Body of pancreas (tissue), 4 donors: ENCODE data around the gene UGT1A1. TPM values are rescaled to one million over a fixed set of nuclear protein-coding genes. Genes with fewer than 3 reads are reported as not detected.

Experiments
- ATAC-seq: fragments of 150-250 bp; one replicate; pipeline ENCODE4 v1.9.1; 2016
- DNase-seq, 4 donors: peaks; one replicate each; pipeline ENCODE4 v3.0.0-alpha.2; 2019
- H3K27ac ChIP-seq, 4 donors: fragments of 200-600 bp; sonication (generic); 1 replicate in 3 of 4; 2 replicates in 1 of 4; pipeline versions ENCODE4 v1.5.1 to v1.6.1; 2016 to 2019; ENCODE audit warnings: mild to moderate bottlenecking in 1 of 4, mixed read lengths in 1 of 4, moderate library complexity in 1 of 4
- H3K27me3 ChIP-seq, 2 donors: fragments of 200-600 bp; sonication (generic); one replicate each; pipeline ENCODE4 v1.6.0; 2016; ENCODE audit warnings: mild to moderate bottlenecking in 1 of 2
- H3K36me3 ChIP-seq, 2 donors: fragments of 200-600 bp; sonication (generic); replicated peaks in 1 of 2; 2 replicates each; pipeline ENCODE4 v1.5.1; 2016; ENCODE audit warnings: low read depth in 2 of 2; ENCODE audit not compliant: insufficient read depth in 1 of 2
- H3K4me1 ChIP-seq: fragments of 200-600 bp; sonication (generic); one replicate; pipeline ENCODE4 v1.6.0; 2016
- H3K4me3 ChIP-seq, 2 donors: fragments of 200-600 bp; sonication (generic); 1 replicate in 1 of 2; 2 replicates in 1 of 2; pipeline ENCODE4 v1.5.1; 2016 to 2019
- H3K9me3 ChIP-seq, 3 donors: fragments of 200-600 bp; sonication (generic); 1 replicate in 2 of 3; 2 replicates in 1 of 3; pipeline ENCODE4 v1.5.1; 2016
- CTCF ChIP-seq, 7 experiments: fragments of 450-650 bp in 4 of 7; fragments of 200-600 bp in 3 of 7; sonication (generic) in 3 of 7; IDR thresholded peaks; one replicate each; pipeline ENCODE4 v1.5.1; 2016 to 2019; ENCODE audit warnings: antibody characterized with exemption in 7 of 7
- POLR2A ChIP-seq, 3 donors: fragments of 450-650 bp; IDR thresholded peaks; one replicate each; pipeline ENCODE4 v1.6.1; 2016; ENCODE audit warnings: antibody characterized with exemption in 3 of 3, mild to moderate bottlenecking in 2 of 3
- WGBS, 2 donors: methylation state at CpG; one replicate each; pipeline ENCODE4 v1.1.5; 2017; 5-methylcytosine and 5-hydroxymethylcytosine counted together
- intact Hi-C: fragments of 100-400 bp; cut with DNase I; formaldehyde crosslinking; loops from one replicate; pipeline ENCODE4 v1.15.1; 2023
- total RNA-seq, 2 donors: library from RNA; depleted of rRNA; stranded (reverse); fragments of >200 nt; gene quantifications; one replicate each; pipeline ENCODE4 v1.1.0, GENCODE V29; 2016

The UGT1A1 gene
- total RNA-seq, 2 donors from 2014 or later, result not detected

- DNase-seq (no peak), ATAC-seq (no peak)
- WGBS, 2 donors, result 68 to 81% methylated on average over 4 of the region's 4 CpGs
- no peak for TF ChIP-seq CTCF (IDR thresholded peaks at IDR 0.05)
- no peak for TF ChIP-seq POLR2A (IDR thresholded peaks at IDR 0.05)
- H3K9me3 ChIP-seq, result no peaks in the 10 kb centered on the region
- no peak overlapping the region for H3K27ac ChIP-seq
- no peaks in the 10 kb centered on the region for H3K36me3 ChIP-seq
- H3K4me3 ChIP-seq, result no peak overlapping the region
- intact Hi-C loops, result no loop called here
- no peaks in the 10 kb centered on the region for H3K27me3 ChIP-seq
- H3K4me1 ChIP-seq, result no peaks in the 10 kb centered on the region
Measured at GRCh38 chr2:233761040-233761769, 1.1 kb downstream of the UGT1A1 start.

DNA sequence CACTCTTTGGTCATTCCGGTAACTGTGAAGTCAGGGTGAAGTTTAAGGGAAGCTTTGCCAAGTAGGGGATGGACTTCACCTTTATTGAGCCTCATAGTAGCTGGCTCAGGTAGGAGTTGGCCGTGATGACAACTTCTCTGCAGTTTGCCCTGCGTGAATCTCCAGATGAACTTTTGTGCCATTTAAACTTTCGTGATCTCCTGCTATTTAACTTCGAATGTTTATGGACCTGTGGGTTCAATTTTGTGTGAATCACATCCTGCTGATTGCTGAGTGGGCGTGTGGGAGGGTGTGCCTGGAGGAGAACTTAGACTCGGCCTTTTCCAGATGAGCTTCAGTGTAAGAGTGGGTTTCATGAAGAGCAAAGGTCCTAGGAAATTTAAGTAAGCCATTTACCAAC lies 4.2 kb downstream of the UGT1A1 start:
- DNase-seq (no peak), ATAC-seq (no peak)
- Histone ChIP-seq H3K4me3 (no peak overlapping the region), H3K36me3 (no peaks in the 10 kb centered on the region), H3K9me3 (no peaks in the 10 kb centered on the region), H3K27me3 (no peaks in the 10 kb centered on the region), H3K4me1 (no peaks in the 10 kb centered on the region), H3K27ac (no peak overlapping the region)
- 56 to 61% methylated on average over 7 of the region's 7 CpGs for WGBS, 2 donors
- intact Hi-C loops, result no loop called here
- TF ChIP-seq POLR2A (IDR thresholded peaks at IDR 0.05), result no peak
- no peak for TF ChIP-seq CTCF (IDR thresholded peaks at IDR 0.05)

GRCh38 chr2:233764761-233765160 lies 4.7 kb downstream of the UGT1A1 start:
- H3K27ac ChIP-seq, result no peak overlapping the region
- intact Hi-C loops, result no loop called here
- DNase-seq (no peak), ATAC-seq (no peak)
- TF ChIP-seq CTCF (IDR thresholded peaks at IDR 0.05) (no peak), POLR2A (IDR thresholded peaks at IDR 0.05) (no peak)
- 36 to 51% methylated on average over 3 of the region's 3 CpGs for WGBS, 2 donors
- H3K27me3 ChIP-seq, result no peaks in the 10 kb centered on the region
- H3K4me1 ChIP-seq, result no peaks in the 10 kb centered on the region
- no peaks in the 10 kb centered on the region for H3K9me3 ChIP-seq
- H3K36me3 ChIP-seq, result no peaks in the 10 kb centered on the region
- no peak overlapping the region for H3K4me3 ChIP-seq

GRCh38 chr2:233766416-233766815 lies 6.3 kb downstream of the UGT1A1 start:
- TF ChIP-seq POLR2A (IDR thresholded peaks at IDR 0.05) (no peak), CTCF (IDR thresholded peaks at IDR 0.05) (no peak)
- ATAC-seq (no peak), DNase-seq (no peak)
- Histone ChIP-seq H3K9me3 (no peaks in the 10 kb centered on the region), H3K36me3 (no peaks in the 10 kb centered on the region), H3K27ac (no peak overlapping the region), H3K27me3 (no peaks in the 10 kb centered on the region), H3K4me1 (no peaks in the 10 kb centered on the region), H3K4me3 (no peak overlapping the region)
- 67 to 71% methylated on average over 3 to 4 of the region's 4 CpGs for WGBS, 2 donors
- intact Hi-C loops, result no loop called here

- Histone ChIP-seq H3K9me3 (no peaks in the 10 kb centered on the region), H3K36me3 (no peaks in the 10 kb centered on the region), H3K27me3 (no peaks in the 10 kb centered on the region), H3K4me1 (no peaks in the 10 kb centered on the region), H3K4me3 (no peak overlapping the region), H3K27ac (no peak overlapping the region)
- no peak for ATAC-seq
- WGBS, 2 donors, result 59 to 76% methylated on average over 4 of the region's 4 CpGs
- no peak for DNase-seq
- TF ChIP-seq CTCF (IDR thresholded peaks at IDR 0.05) (no peak), POLR2A (IDR thresholded peaks at IDR 0.05) (no peak)
- intact Hi-C loops, result no loop called here
Measured at GRCh38 chr2:233768076-233768475, 8.0 kb downstream of the UGT1A1 start.
